Spleen (tissue), 11 donors: Measurements from ENCODE around the gene RHBDF2. TPM values are rescaled to one million over a fixed set of nuclear protein-coding genes. Genes with fewer than 3 reads are reported as not detected.
A peak's percentile ranks its signal among the peaks of the same experiment; 100 is the strongest.

ENCODE experiments used
- DNase-seq: peaks from one replicate; pipeline ENCODE4 v3.0.0-alpha.2; 2020
- H3K27ac ChIP-seq, 8 donors: fragments of 200-600 bp; sonication (generic) in 7 of 8; 1 replicate in 4 of 8; 2 replicates in 4 of 8; pipeline versions ENCODE4 v1.5.0 to v1.8.0; 2016 to 2021; ENCODE audit warnings: inconsistent platforms in 4 of 8, mild to moderate bottlenecking in 4 of 8, moderate library complexity in 1 of 8
- H3K27me3 ChIP-seq, 7 donors: fragments of 200-600 bp; sonication (generic) in 6 of 7; replicated peaks in 1 of 7; 1 replicate in 4 of 7; 2 replicates in 3 of 7; pipeline versions ENCODE4 v1.5.0 to v1.8.0; 2016 to 2021; ENCODE audit warnings: inconsistent platforms in 3 of 7, mild to moderate bottlenecking in 1 of 7
- H3K36me3 ChIP-seq, 6 donors: fragments of 200-600 bp; sonication (generic) in 5 of 6; 1 replicate in 4 of 6; 2 replicates in 2 of 6; pipeline versions ENCODE4 v1.5.0 to v1.8.0; 2016 to 2021; ENCODE audit warnings: inconsistent platforms in 2 of 6
- H3K4me1 ChIP-seq, 6 donors: fragments of 200-600 bp; sonication (generic) in 5 of 6; 1 replicate in 3 of 6; 2 replicates in 3 of 6; pipeline versions ENCODE4 v1.5.0 to v1.8.0; 2016 to 2021; ENCODE audit warnings: inconsistent platforms in 3 of 6
- H3K4me3 ChIP-seq, 8 donors: fragments of 200-600 bp; sonication (generic) in 7 of 8; 1 replicate in 4 of 8; 2 replicates in 4 of 8; pipeline versions ENCODE4 v1.5.0 to v1.8.0; 2016 to 2021; ENCODE audit warnings: inconsistent platforms in 4 of 8, mild to moderate bottlenecking in 4 of 8, moderate library complexity in 2 of 8
- H3K9me3 ChIP-seq, 8 donors: fragments of 200-600 bp; sonication (generic) in 7 of 8; 1 replicate in 4 of 8; 2 replicates in 4 of 8; pipeline versions ENCODE4 v1.5.0 to v1.8.0; 2016 to 2021; ENCODE audit warnings: inconsistent platforms in 4 of 8
- POLR2A ChIP-seq, 3 donors: fragments of 450-650 bp; IDR thresholded peaks; one replicate each; pipeline ENCODE4 v1.5.1; 2017; ENCODE audit warnings: antibody characterized with exemption in 3 of 3, mild to moderate bottlenecking in 1 of 3
- POLR2AphosphoS5 ChIP-seq, 3 donors: sonication (generic); formaldehyde crosslinking; IDR thresholded peaks; one replicate each; pipeline ENCODE4 v1.5.1; 2017; ENCODE audit warnings: antibody characterized with exemption in 3 of 3
- WGBS, 5 donors: extraction: QIAGEN DNeasy Blood & Tissue Kit in 3 of 5; methylation state at CpG; one replicate each; pipeline versions ENCODE4 v1.1.5 to v1.1.7; 2013 to 2018; 5-methylcytosine and 5-hydroxymethylcytosine counted together
- intact Hi-C: fragments of 100-400 bp; cut with DNase I; formaldehyde crosslinking; loops from one replicate; pipeline ENCODE4 v1.15.0; 2023; ENCODE audit warnings: low total_unique reads
- polyA plus RNA-seq, 3 donors: library from polyadenylated mRNA; stranded (reverse); fragments of 200-250 nt; gene quantifications; one replicate each; pipeline ENCODE4 v1.2.1, GENCODE V29; 2013
- total RNA-seq, 7 donors: library from RNA; depleted of rRNA in 3 of 7; stranded (reverse); fragments of >200 nt in 3 of 7; fragmentation: NEBNext Ultra II Directional in 4 of 7; extraction: Animal tissue kit (Norgen Biotek cat#: 25700) in 4 of 7; gene quantifications; one replicate each; pipeline versions ENCODE4 v1.1.0 to v1.2.1, GENCODE V29; 2016 to 2021
- TF ChIP-seq, protein P1 (sequence below), 11 experiments: fragments of 200-600 bp in 7 of 11; fragments of 450-650 bp in 4 of 11; sonication (generic) in 4 of 11; IDR thresholded peaks in 8 of 11; conservative IDR thresholded peaks in 3 of 11; 1 replicate in 7 of 11; 2 replicates in 4 of 11; pipeline versions ENCODE4 v1.4.0 to v1.8.0; 2016 to 2021; ENCODE audit warnings: antibody characterized with exemption in 11 of 11, inconsistent platforms in 4 of 11, mild to moderate bottlenecking in 1 of 11
- donor health status: healthy with polysubstance abuse.
- donor health status: DM: no; HTN: no; CAD: no; lungs with moderate emphysema.
- donor health status: DM: no; HTN: no; CAD: no.
- donor health status: Bipolar disorder and iron deficiency.
- donor health status: healthy.
- donor health status: DM: no; HTN: no; CAD: no.
- donor health status: DM: yes; HTN: yes; CAD: no.

Gene RHBDF2
- total and polyA plus RNA-seq, 10 donors: 31.4 to 147 (median 97.9) TPM

DNA sequence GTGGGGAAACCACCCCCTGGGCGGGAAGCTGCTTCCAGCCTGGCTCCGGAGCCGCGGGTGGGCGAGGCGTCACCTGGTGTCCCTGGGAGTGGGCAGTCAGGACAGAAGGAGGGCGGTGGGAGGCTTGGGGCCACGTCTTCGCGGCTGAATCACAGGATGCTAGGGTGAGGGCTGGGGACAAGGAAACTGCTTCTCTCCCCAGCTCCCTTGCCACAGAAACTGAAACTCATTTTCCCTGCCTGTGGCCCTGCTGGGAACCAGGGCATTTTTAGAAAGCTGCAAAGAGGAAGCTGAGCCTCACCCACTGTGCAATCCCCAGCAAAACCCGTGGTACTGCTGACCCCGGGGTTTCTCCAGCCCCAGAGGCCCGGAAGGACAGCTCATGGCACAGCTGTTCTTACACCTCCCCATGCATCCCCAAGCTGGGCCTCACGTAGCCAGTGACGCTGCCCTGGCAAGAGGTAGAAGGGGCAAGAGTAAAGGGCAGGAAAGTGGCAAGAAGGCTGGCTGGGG is 8.2 kb downstream of the RHBDF2 start:
- no peaks in the 10 kb centered on the region for H3K27me3 ChIP-seq
- intact Hi-C loops: no loop called here
- peak overlapping the region; percentile 88 to 98 (median 96) for H3K27ac ChIP-seq
- WGBS, 5 donors: 1 to 2% (median 2%) methylated on average over 15 of the region's 15 CpGs
- peak; percentile 95 for DNase-seq
- TF ChIP-seq POLR2A (IDR thresholded peaks at IDR 0.05) (peak in 1 of 3 donors; percentile 21), POLR2AphosphoS5 (IDR thresholded peaks at IDR 0.05) (peak; percentile 81 to 88 (median 86))
- TF ChIP-seq, protein P1, sequence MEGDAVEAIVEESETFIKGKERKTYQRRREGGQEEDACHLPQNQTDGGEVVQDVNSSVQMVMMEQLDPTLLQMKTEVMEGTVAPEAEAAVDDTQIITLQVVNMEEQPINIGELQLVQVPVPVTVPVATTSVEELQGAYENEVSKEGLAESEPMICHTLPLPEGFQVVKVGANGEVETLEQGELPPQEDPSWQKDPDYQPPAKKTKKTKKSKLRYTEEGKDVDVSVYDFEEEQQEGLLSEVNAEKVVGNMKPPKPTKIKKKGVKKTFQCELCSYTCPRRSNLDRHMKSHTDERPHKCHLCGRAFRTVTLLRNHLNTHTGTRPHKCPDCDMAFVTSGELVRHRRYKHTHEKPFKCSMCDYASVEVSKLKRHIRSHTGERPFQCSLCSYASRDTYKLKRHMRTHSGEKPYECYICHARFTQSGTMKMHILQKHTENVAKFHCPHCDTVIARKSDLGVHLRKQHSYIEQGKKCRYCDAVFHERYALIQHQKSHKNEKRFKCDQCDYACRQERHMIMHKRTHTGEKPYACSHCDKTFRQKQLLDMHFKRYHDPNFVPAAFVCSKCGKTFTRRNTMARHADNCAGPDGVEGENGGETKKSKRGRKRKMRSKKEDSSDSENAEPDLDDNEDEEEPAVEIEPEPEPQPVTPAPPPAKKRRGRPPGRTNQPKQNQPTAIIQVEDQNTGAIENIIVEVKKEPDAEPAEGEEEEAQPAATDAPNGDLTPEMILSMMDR (IDR thresholded peaks at IDR 0.05 in 8 of 11, conservative IDR thresholded peaks at IDR 0.05 in 3 of 11): no peak
- peak overlapping the region in 7 of 8 donors; percentile 11 to 64 (median 20) for H3K4me3 ChIP-seq
- no peaks in the 10 kb centered on the region for H3K9me3 ChIP-seq
- peaks cover 0 to 30% (median 3%) of the 10 kb centered on the region in 6 donors for H3K36me3 ChIP-seq
- peaks cover 69 to 100% (median 94%) of the 10 kb centered on the region in 6 donors for H3K4me1 ChIP-seq

DNA sequence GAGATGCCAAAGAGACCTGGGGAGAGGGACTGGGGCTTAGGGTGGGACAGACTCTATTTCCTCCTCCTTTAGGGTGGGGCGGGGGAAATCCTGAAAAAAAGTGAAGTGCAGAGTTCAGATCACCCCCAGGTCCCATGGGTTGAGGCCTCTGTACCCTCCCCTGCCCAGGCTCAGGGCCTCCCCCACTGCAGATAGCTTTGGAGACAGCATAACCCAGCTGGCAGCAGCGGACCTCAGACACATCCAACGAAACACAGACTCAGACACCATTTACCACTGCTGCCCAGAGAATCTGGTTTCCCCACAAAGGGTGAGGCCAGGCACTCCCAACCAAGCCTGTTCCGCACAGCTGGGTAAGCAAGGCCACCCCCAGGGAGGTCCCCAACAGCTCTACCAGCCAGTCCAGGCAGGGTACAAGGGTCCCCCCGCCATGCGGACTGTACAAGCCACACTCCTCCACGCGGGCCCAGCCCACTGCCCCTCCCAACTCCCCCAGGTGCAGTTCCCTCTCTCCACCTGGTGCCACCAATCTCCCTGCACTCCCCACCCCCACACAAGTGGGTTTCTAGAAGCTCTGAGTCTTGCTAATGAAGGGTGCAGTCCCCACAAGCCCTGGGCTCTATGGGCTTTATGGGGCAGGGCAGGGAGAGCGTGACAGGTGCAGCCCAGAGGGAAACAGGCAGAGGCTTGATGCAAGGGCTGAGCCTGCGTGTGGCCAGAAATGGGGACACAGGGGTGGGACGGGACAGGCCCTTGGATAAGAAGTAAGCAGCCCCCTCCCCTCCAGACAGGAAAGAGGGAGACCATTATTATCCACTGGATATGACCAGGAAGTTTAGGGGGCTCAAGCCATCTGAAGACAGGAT is 8.9 kb downstream of the RHBDF2 start:
- Histone ChIP-seq H3K27ac (peak overlapping the region; percentile 88 to 98 (median 96)), H3K4me1 (peaks cover 62 to 100% (median 89%) of the 10 kb centered on the region in 6 donors), H3K36me3 (peaks cover 0 to 30% (median 8%) of the 10 kb centered on the region in 6 donors), H3K4me3 (peak overlapping the region in 7 of 8 donors; percentile 11 to 64 (median 20)), H3K9me3 (no peaks in the 10 kb centered on the region), H3K27me3 (no peaks in the 10 kb centered on the region)
- intact Hi-C loops: no loop called here
- peak; percentile 90 for DNase-seq
- TF ChIP-seq, protein P1 (IDR thresholded peaks at IDR 0.05 in 8 of 11, conservative IDR thresholded peaks at IDR 0.05 in 3 of 11): no peak
- TF ChIP-seq POLR2AphosphoS5 (IDR thresholded peaks at IDR 0.05): peak in 2 of 3 donors; percentile 3 to 35
- WGBS, 5 donors: 12 to 39% (median 33%) methylated on average over 6 to 11 of the region's 11 CpGs

DNA sequence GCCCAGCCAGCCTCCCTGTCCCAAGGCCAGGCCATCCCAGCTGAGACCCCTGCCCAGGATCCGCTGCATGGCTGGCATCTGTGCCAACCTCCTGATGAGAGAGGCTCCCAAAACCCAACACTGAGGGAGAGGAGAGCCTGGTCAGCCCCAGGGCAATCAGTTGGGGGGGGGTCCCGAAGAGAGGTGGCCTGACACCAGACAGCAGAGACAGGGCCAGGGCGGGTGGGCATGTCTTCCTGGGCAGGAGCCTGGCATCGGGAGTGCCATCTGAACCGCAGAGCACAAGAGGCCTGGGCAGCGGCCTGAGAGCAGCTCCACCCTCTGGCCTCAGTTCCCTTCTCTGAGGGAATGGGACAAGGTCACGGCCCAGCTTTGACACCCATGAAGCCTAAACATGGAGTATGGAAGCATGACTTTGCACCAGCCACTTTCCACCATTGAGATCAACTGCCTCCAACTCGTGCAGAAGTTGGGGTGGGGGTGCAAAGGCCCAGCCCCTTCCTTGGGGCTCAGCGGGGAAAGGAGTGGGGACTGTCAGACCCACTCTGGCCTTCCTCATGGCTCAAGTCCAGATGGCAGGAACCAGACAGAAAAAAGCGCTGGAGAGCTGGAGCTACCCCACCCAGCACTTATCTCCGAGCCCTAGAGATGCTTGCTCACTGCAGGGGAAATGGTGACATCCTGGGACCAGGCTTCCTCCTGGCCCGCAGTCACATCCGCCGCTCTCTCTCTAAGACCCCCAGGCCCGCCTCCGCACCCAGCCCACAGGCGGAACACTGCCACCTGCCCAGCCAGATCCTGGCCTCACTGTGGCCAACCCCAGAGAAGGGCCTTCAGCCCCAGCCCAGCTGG is 9.7 kb downstream of the RHBDF2 start:
- Histone ChIP-seq H3K9me3 (no peaks in the 10 kb centered on the region), H3K36me3 (peaks cover 0 to 36% (median 11%) of the 10 kb centered on the region in 6 donors), H3K27me3 (no peaks in the 10 kb centered on the region), H3K27ac (peak overlapping the region; percentile 88 to 98 (median 96)), H3K4me3 (peak overlapping the region in 4 of 8 donors; percentile 19 to 64 (median 30)), H3K4me1 (peaks cover 54 to 100% (median 81%) of the 10 kb centered on the region in 6 donors)
- whole genome bisulfite sequencing, 5 donors: 39 to 68% (median 46%) methylated on average over 13 to 17 of the region's 17 CpGs
- DNase-seq: peak; percentile 90
- intact Hi-C loops: no loop called here
- TF ChIP-seq POLR2AphosphoS5 (IDR thresholded peaks at IDR 0.05): peak; percentile 25 to 81 (median 53)
- TF ChIP-seq, protein P1 (IDR thresholded peaks at IDR 0.05 in 8 of 11, conservative IDR thresholded peaks at IDR 0.05 in 3 of 11): no peak
